Suprapubic skin (tissue), 4 donors: Measurements from ENCODE around the gene PREP. TPM values are rescaled to one million over a fixed set of nuclear protein-coding genes. Genes with fewer than 3 reads are reported as not detected.

Experiments
- DNase-seq, 2 donors: peaks; one replicate each; pipeline ENCODE4 v3.0.0-alpha.2; 2019; ENCODE audit warnings: low spot score in 2 of 2
- H3K27ac ChIP-seq: fragments of 200-600 bp; sonication (generic); one replicate; pipeline ENCODE4 v1.5.1; 2019
- H3K27me3 ChIP-seq: fragments of 200-600 bp; sonication (generic); one replicate; pipeline ENCODE4 v1.5.1; 2019
- H3K36me3 ChIP-seq: fragments of 200-600 bp; sonication (generic); one replicate; pipeline ENCODE4 v1.5.1; 2019
- H3K4me1 ChIP-seq: fragments of 200-600 bp; sonication (generic); one replicate; pipeline ENCODE4 v1.5.1; 2019
- H3K4me3 ChIP-seq: fragments of 200-600 bp; sonication (generic); one replicate; pipeline ENCODE4 v1.5.1; 2019; ENCODE audit warnings: mild to moderate bottlenecking
- H3K9me3 ChIP-seq: fragments of 200-600 bp; sonication (generic); one replicate; pipeline ENCODE4 v1.5.1; 2019
- CTCF ChIP-seq, 2 donors: fragments of 200-600 bp in 1 of 2; fragments of 450-650 bp in 1 of 2; sonication (generic) in 1 of 2; IDR thresholded peaks; one replicate each; pipeline ENCODE4 v1.5.1; 2016 to 2019; ENCODE audit warnings: antibody characterized with exemption in 2 of 2, mild to moderate bottlenecking in 1 of 2, moderate library complexity in 1 of 2
- EP300 ChIP-seq: sonication (generic); formaldehyde crosslinking; IDR thresholded peaks from one replicate; pipeline ENCODE4 v1.6.1; 2017; ENCODE audit warnings: antibody characterized with exemption
- POLR2A ChIP-seq, 2 donors: fragments of 450-650 bp; IDR thresholded peaks; one replicate each; pipeline ENCODE4 v1.6.1; 2017; ENCODE audit warnings: antibody characterized with exemption in 2 of 2, mild to moderate bottlenecking in 2 of 2, moderate library complexity in 2 of 2
- POLR2AphosphoS5 ChIP-seq, 3 donors: sonication (generic); formaldehyde crosslinking; IDR thresholded peaks; one replicate each; pipeline ENCODE4 v1.6.1; 2017; ENCODE audit warnings: antibody characterized with exemption in 3 of 3
- WGBS: methylation state at CpG from one replicate; pipeline ENCODE4 v1.1.5; 2018; 5-methylcytosine and 5-hydroxymethylcytosine counted together
- total RNA-seq, 4 donors: library from RNA; depleted of rRNA; stranded (reverse); fragments of >200 nt; gene quantifications; one replicate each; pipeline ENCODE4 v1.1.0, GENCODE V29; 2016

PREP gene
- total RNA-seq, 4 donors from 2014 or later: 22.1 to 36.0 (median 30.3) TPM

GRCh38 chr6:105372849-105373182, 30.1 kb downstream of the PREP start:
- no peak for DNase-seq
- Histone ChIP-seq H3K27me3 (no peaks in the 10 kb centered on the region), H3K9me3 (no peaks in the 10 kb centered on the region), H3K36me3 (peaks cover 16% of the 10 kb centered on the region), H3K27ac (peak overlapping the region; percentile 25), H3K4me3 (no peak overlapping the region), H3K4me1 (peaks cover 12% of the 10 kb centered on the region)
- 56% methylated on average over 3 of the region's 3 CpGs for WGBS
- no peak for TF ChIP-seq EP300
- TF ChIP-seq CTCF (IDR thresholded peaks at IDR 0.05): no peak
- no peak for TF ChIP-seq POLR2A (IDR thresholded peaks at IDR 0.05)
- peak in 1 of 3 donors; percentile 28 for TF ChIP-seq POLR2AphosphoS5 (IDR thresholded peaks at IDR 0.05)

GRCh38 chr6:105372142-105372848, 30.6 kb downstream of the PREP start:
- no peak for TF ChIP-seq EP300
- no peak for TF ChIP-seq CTCF (IDR thresholded peaks at IDR 0.05)
- TF ChIP-seq POLR2AphosphoS5 (IDR thresholded peaks at IDR 0.05): no peak
- no peak for TF ChIP-seq POLR2A (IDR thresholded peaks at IDR 0.05)
- Histone ChIP-seq H3K27ac (peak overlapping the region; percentile 28), H3K36me3 (peaks cover 13% of the 10 kb centered on the region), H3K9me3 (no peaks in the 10 kb centered on the region), H3K4me3 (no peak overlapping the region), H3K4me1 (peaks cover 12% of the 10 kb centered on the region), H3K27me3 (no peaks in the 10 kb centered on the region)
- DNase-seq: no peak
- 74% methylated on average over 4 of the region's 4 CpGs for WGBS

- Histone ChIP-seq H3K36me3 (peaks cover 22% of the 10 kb centered on the region), H3K27ac (no peak overlapping the region), H3K9me3 (no peaks in the 10 kb centered on the region), H3K27me3 (no peaks in the 10 kb centered on the region), H3K4me1 (peaks cover 12% of the 10 kb centered on the region), H3K4me3 (no peak overlapping the region)
- no peak for DNase-seq
- 77% methylated on average over 1 of the region's 1 CpG for WGBS
- TF ChIP-seq EP300: no peak
- TF ChIP-seq CTCF (IDR thresholded peaks at IDR 0.05): no peak
- no peak for TF ChIP-seq POLR2A (IDR thresholded peaks at IDR 0.05)
- no peak for TF ChIP-seq POLR2AphosphoS5 (IDR thresholded peaks at IDR 0.05)
Observed at GRCh38 chr6:105370351-105370750, 32.5 kb downstream of the PREP start.

- peaks cover 17% of the 10 kb centered on the region for H3K4me1 ChIP-seq
- TF ChIP-seq CTCF (IDR thresholded peaks at IDR 0.05) (no peak), POLR2A (IDR thresholded peaks at IDR 0.05) (no peak), EP300 (no peak), POLR2AphosphoS5 (IDR thresholded peaks at IDR 0.05) (no peak)
- no peaks in the 10 kb centered on the region for H3K27me3 ChIP-seq
- WGBS: 100% methylated on average over 1 of the region's 1 CpG
- H3K9me3 ChIP-seq: no peaks in the 10 kb centered on the region
- no peak overlapping the region for H3K4me3 ChIP-seq
- DNase-seq: no peak
- H3K36me3 ChIP-seq: peaks cover 28% of the 10 kb centered on the region
- H3K27ac ChIP-seq: no peak overlapping the region
Observed at GRCh38 chr6:105369145-105369544, 33.7 kb downstream of the PREP start.

GRCh38 chr6:105364243-105364642, 38.6 kb downstream of the PREP start:
- WGBS: 79% methylated on average over 11 of the region's 11 CpGs
- peaks cover 33% of the 10 kb centered on the region for H3K36me3 ChIP-seq

More at GRCh38 chr6:105364243-105364642, 38.6 kb downstream of the PREP start:
- TF ChIP-seq POLR2A (IDR thresholded peaks at IDR 0.05) (no peak), CTCF (IDR thresholded peaks at IDR 0.05) (no peak), POLR2AphosphoS5 (IDR thresholded peaks at IDR 0.05) (no peak), EP300 (no peak)
- no peak for DNase-seq
- Histone ChIP-seq H3K27ac (no peak overlapping the region), H3K27me3 (no peaks in the 10 kb centered on the region), H3K9me3 (no peaks in the 10 kb centered on the region), H3K4me1 (peaks cover 7% of the 10 kb centered on the region), H3K4me3 (no peak overlapping the region)
